Activated CD4-positive, CD25-positive, alpha-beta regulatory T cell treated with anti-CD3 and anti-CD28 coated beads, Interleukin-2, amount 50 U/mL, for 24 hours (primary cell): ENCODE data around the gene DLGAP4.
A peak's percentile ranks its signal among the peaks of the same experiment; 100 is the strongest.

Experiments
- ATAC-seq, 2 donors: fragments of 150-1000 bp; cut with Tn5 transposase; one replicate each; pipeline ENCODE4 v1.10.0; 2021; ENCODE audit warnings: mild to moderate bottlenecking in 1 of 2, moderate library complexity in 1 of 2

DLGAP4 gene

GRCh38 chr20:36573103-36573797 is 267.1 kb downstream of the DLGAP4 start, which contains the start of gene TGIF2:
Gene TGIF2 (plus strand): TSS chr20:36573597. CDS start chr20:36578775, 5,178 bp downstream.
- ATAC-seq: peak; percentile 61 to 69

GRCh38 chr20:36573798-36574365 is 267.7 kb downstream of the DLGAP4 start:
- ATAC-seq: no peak

GRCh38 chr20:36574366-36575135 is 268.4 kb downstream of the DLGAP4 start:
- peak in 1 of 2 donors; percentile 4 for ATAC-seq

GRCh38 chr20:36576081-36576445 is 269.9 kb downstream of the DLGAP4 start:
- ATAC-seq: no peak
